H1 (cell line): Measurements from ENCODE around the gene PLA2G4F. TPM values are rescaled to one million over a fixed set of nuclear protein-coding genes. Genes with fewer than 3 reads are reported as not detected.

ENCODE experiments used
- BRCA1 ChIP-seq: IDR thresholded peaks from 2 replicates; pipeline ENCODE4 v1.6.1; 2012; ENCODE audit warnings: low read depth, low read length, improper control_type of control experiment
- MAFK ChIP-seq: IDR thresholded peaks from 2 replicates; pipeline ENCODE4 v1.6.1; 2012; ENCODE audit warnings: low read depth, mild to moderate bottlenecking, improper control_type of control experiment, low read length
- RBBP5 ChIP-seq: IDR thresholded peaks from 2 replicates; pipeline ENCODE4 v1.7.1; 2012; ENCODE audit warnings: low read depth, mild to moderate bottlenecking, inconsistent platforms, low read length, moderate library complexity, borderline replicate concordance
- polyA plus RNA-seq, 7 experiments: library from polyadenylated mRNA; depleted of rRNA in 3 of 7; stranded (reverse) in 5 of 7; unstranded in 2 of 7; fragments of >200 nt in 5 of 7; fragments of 200-250 nt in 2 of 7; gene quantifications; 1 replicate in 5 of 7; 2 replicates in 1 of 7; 4 replicates in 1 of 7; pipeline versions ENCODE4 v1.2.1 to v1.2.3, GENCODE V29; 2011 to 2013; ENCODE audit warnings: missing spikeins in 2 of 7, mixed read lengths in 2 of 7
- total RNA-seq: library from RNA; stranded (reverse); fragmentation: NEBNext Ultra II Directional; extraction: Animal tissue kit (Norgen Biotek cat#: 25700); gene quantifications from 2 replicates; pipeline ENCODE4 v1.2.1, GENCODE V29; 2021
- TF ChIP-seq, protein P1 (sequence below): IDR thresholded peaks from 2 replicates; pipeline ENCODE4 v1.6.1; 2011; ENCODE audit warnings: low read length, improper control_type of control experiment

PLA2G4F gene
- total and polyA plus RNA-seq, 2 of the 8 experiments (the other 6 are each of a cell fraction or from before 2014, with no cell fraction given) = not detected

DNA sequence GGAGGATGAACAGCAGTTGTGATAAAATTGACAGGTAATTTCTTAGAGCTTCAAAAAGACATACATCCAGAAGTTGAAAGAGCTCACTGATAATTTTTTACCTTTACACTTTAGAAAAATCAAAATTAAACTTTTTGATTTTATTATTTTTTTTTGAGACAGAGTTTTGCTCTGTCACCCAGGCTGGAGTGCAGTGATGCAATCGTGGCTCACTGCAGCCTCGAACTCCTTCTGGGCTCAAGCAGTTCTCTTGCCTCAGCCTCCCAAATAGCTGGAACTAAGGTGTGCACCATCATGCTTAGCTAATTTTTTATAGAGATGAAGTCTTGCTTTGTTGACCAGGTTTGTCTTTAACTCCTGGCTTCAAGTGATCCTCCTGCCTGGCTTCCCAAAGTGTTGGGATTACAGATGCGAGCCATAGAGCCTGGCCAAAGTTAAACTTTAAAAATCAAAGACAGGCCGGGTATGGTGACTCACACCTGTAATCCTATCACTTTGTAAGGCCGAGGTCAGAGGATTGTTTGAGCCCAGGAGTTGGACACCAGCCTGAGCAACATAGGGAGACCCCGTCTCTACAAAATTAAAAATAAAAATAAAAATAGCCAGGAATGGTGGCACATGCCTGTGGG, 21.7 kb downstream of the PLA2G4F start (continued):
- TF ChIP-seq, protein P1, sequence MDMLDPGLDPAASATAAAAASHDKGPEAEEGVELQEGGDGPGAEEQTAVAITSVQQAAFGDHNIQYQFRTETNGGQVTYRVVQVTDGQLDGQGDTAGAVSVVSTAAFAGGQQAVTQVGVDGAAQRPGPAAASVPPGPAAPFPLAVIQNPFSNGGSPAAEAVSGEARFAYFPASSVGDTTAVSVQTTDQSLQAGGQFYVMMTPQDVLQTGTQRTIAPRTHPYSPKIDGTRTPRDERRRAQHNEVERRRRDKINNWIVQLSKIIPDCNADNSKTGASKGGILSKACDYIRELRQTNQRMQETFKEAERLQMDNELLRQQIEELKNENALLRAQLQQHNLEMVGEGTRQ = no peak
- no peak for TF ChIP-seq RBBP5
- no peak for TF ChIP-seq MAFK
- no peak for TF ChIP-seq BRCA1
